ENCODE data around the gene FTL.

The FTL gene

GRCh38 chr19:48964205-48965039, 687 bp upstream of the FTL start:
- in situ Hi-C loops (cut with MboI; ENCODE audit: low sequenced_read_pairs) = loop anchor here (25.0 kb wide), 1 partner anchor 177 kb away; no protein-coding TSS in a partner anchor

GRCh38 chr19:48965806-48966540, 864 bp downstream of the FTL start:
- in situ Hi-C loops (cut with MboI; ENCODE audit: low sequenced_read_pairs) = loop anchor here (25.0 kb wide), 1 partner anchor 179 kb away; no protein-coding TSS in a partner anchor

GRCh38 chr19:48966541-48967345, 1.6 kb downstream of the FTL start:
- in situ Hi-C loops (cut with MboI; ENCODE audit: low sequenced_read_pairs) = loop anchor here (25.0 kb wide), 1 partner anchor 179 kb away; no protein-coding TSS in a partner anchor

- in situ Hi-C loops (cut with MboI; ENCODE audit: low sequenced_read_pairs) = loop anchor here (25.0 kb wide), 1 partner anchor 180 kb away; no protein-coding TSS in a partner anchor
Measured at GRCh38 chr19:48967346-48968178, 2.5 kb downstream of the FTL start.

- in situ Hi-C loops (cut with MboI; ENCODE audit: low sequenced_read_pairs) = loop anchor here (25.0 kb wide), 1 partner anchor 181 kb away; no protein-coding TSS in a partner anchor
Measured at GRCh38 chr19:48968179-48968661, 3.1 kb downstream of the FTL start.

- in situ Hi-C loops (cut with MboI; ENCODE audit: low sequenced_read_pairs) = loop anchor here (25.0 kb wide), 1 partner anchor 182 kb away; no protein-coding TSS in a partner anchor
Measured at GRCh38 chr19:48968813-48969218, 3.7 kb downstream of the FTL start.

GRCh38 chr19:48969276-48970138, 4.4 kb downstream of the FTL start:
- in situ Hi-C loops (cut with MboI; ENCODE audit: low sequenced_read_pairs) = loop anchor here (25.0 kb wide), 1 partner anchor 182 kb away; no protein-coding TSS in a partner anchor

GRCh38 chr19:48970139-48970766, 5.1 kb downstream of the FTL start:
- in situ Hi-C loops (cut with MboI; ENCODE audit: low sequenced_read_pairs) = loop anchor here (25.0 kb wide), 1 partner anchor 183 kb away; no protein-coding TSS in a partner anchor

- in situ Hi-C loops (cut with MboI; ENCODE audit: low sequenced_read_pairs) = loop anchor here (25.0 kb wide), 1 partner anchor 184 kb away; no protein-coding TSS in a partner anchor
Measured at GRCh38 chr19:48970923-48971395, 5.8 kb downstream of the FTL start.

GRCh38 chr19:48975947-48976847, 11.1 kb downstream of the FTL start:
- in situ Hi-C loops (cut with MboI; ENCODE audit: low sequenced_read_pairs) = no loop called here

- in situ Hi-C loops (cut with MboI; ENCODE audit: low sequenced_read_pairs) = no loop called here
Measured at GRCh38 chr19:48977061-48977460, 12.0 kb downstream of the FTL start.

GRCh38 chr19:48982280-48982679, 17.2 kb downstream of the FTL start:
- in situ Hi-C loops (cut with MboI; ENCODE audit: low sequenced_read_pairs) = no loop called here

GRCh38 chr19:48985711-48986110, 20.6 kb downstream of the FTL start:
- in situ Hi-C loops (cut with MboI; ENCODE audit: low sequenced_read_pairs) = no loop called here

GRCh38 chr19:48986211-48986610, 21.1 kb downstream of the FTL start:
- in situ Hi-C loops (cut with MboI; ENCODE audit: low sequenced_read_pairs) = no loop called here

GRCh38 chr19:48987323-48987722, 22.2 kb downstream of the FTL start:
- in situ Hi-C loops (cut with MboI; ENCODE audit: low sequenced_read_pairs) = no loop called here

- in situ Hi-C loops (cut with MboI; ENCODE audit: low sequenced_read_pairs) = no loop called here
Measured at GRCh38 chr19:48988286-48988685, 23.2 kb downstream of the FTL start.

GRCh38 chr19:48988860-48989259, 23.8 kb downstream of the FTL start:
- in situ Hi-C loops (cut with MboI; ENCODE audit: low sequenced_read_pairs) = no loop called here
